Endothelial cell of umbilical vein (primary cell): Measurements from ENCODE around the gene POLR1C. TPM values are rescaled to one million over a fixed set of nuclear protein-coding genes. Genes with fewer than 3 reads are reported as not detected.

Experiments
- BruUV-seq: library from RNA; stranded (reverse); fragments of 400-500 nt; replicated peaks from 2 replicates; lab custom pipeline; 2021; lab: Mats Ljungman, UMichigan
- CTCF ChIA-PET: fragments of 300-600, 350-600 bp; sonication (Branson Sonifier 250); formaldehyde crosslinking; loops from one replicate; lab custom pipeline; 2021; ENCODE audit warnings: antibody characterized with exemption, inconsistent platforms; lab: Charles Lee
- POLR2A ChIA-PET: fragments of 300-600, 350-600 bp; sonication (Branson Sonifier 250); formaldehyde crosslinking; loops from one replicate; lab custom pipeline; 2021; ENCODE audit warnings: antibody characterized with exemption, inconsistent platforms; lab: Charles Lee
- DNase-seq: peaks from one replicate; pipeline ENCODE4 v3.0.0-alpha.2; 2011; ENCODE audit warnings: low read depth, low spot score
- FAIRE-seq: peaks from 2 replicates; lab custom pipeline; 2011; peaks lifted over from hg19 to GRCh38; lab: Jason Lieb, UNC
- H2AFZ ChIP-seq: 2 replicates; pipeline ENCODE4 v1.6.0; 2012; ENCODE audit warnings: low read depth, low read length, control low read depth, inconsistent platforms
- H3K27ac ChIP-seq: 2 replicates; pipeline ENCODE4 v1.5.1; 2011; ENCODE audit warnings: low read depth, mild to moderate bottlenecking, control low read depth, low read length, moderate library complexity; ENCODE audit not compliant: insufficient read depth
- H3K27me3 ChIP-seq, 2 experiments: 2 replicates each; pipeline versions ENCODE4 v1.6.0 to v1.6.1; 2011; ENCODE audit warnings: low read length in 2 of 2, mixed read lengths in 1 of 2; ENCODE audit not compliant: control insufficient read depth in 2 of 2, insufficient read depth in 2 of 2
- H3K36me3 ChIP-seq, 2 experiments: 2 replicates in 1 of 2; 3 replicates in 1 of 2; pipeline ENCODE4 v1.5.1; 2011; ENCODE audit warnings: low read length in 2 of 2, mild to moderate bottlenecking in 1 of 2, moderate library complexity in 1 of 2; ENCODE audit not compliant: control insufficient read depth in 2 of 2, insufficient read depth in 2 of 2; ENCODE audit errors: extremely low read depth in 1 of 2
- H3K4me1 ChIP-seq: 3 replicates; pipeline ENCODE4 v1.5.1; 2011; ENCODE audit warnings: mild to moderate bottlenecking, low read length; ENCODE audit not compliant: control insufficient read depth, insufficient read depth; ENCODE audit errors: extremely low read depth
- H3K4me2 ChIP-seq: 2 replicates; pipeline ENCODE4 v1.6.1; 2011; ENCODE audit warnings: low read length, control low read depth, mixed read lengths; ENCODE audit not compliant: insufficient read depth
- H3K4me3 ChIP-seq, 3 experiments: fragments of 200-600 bp in 1 of 3; sonication (generic), shearing (Covaris generic) in 1 of 3; replicated peaks in 1 of 3; 2 replicates each; pipeline ENCODE4 v1.5.1; 2011 to 2016; ENCODE audit warnings: control low read depth in 3 of 3, low read length in 3 of 3, mild to moderate bottlenecking in 2 of 3, inconsistent platforms in 1 of 3, low read depth in 1 of 3, moderate library complexity in 1 of 3; ENCODE audit not compliant: insufficient read depth in 1 of 3
- H3K79me2 ChIP-seq: 2 replicates; pipeline ENCODE4 v1.6.0; 2012; ENCODE audit warnings: low read length, inconsistent platforms; ENCODE audit not compliant: control insufficient read depth, insufficient read depth
- H3K9ac ChIP-seq: replicated peaks from 2 replicates; pipeline ENCODE3; 2011; ENCODE audit warnings: low read length, control low read depth; ENCODE audit not compliant: insufficient read depth; ENCODE audit errors: extremely low read depth
- H3K9me1 ChIP-seq: replicated peaks from 3 replicates; pipeline ENCODE4 v1.6.0; 2011; ENCODE audit warnings: mild to moderate bottlenecking, low read length; ENCODE audit not compliant: control insufficient read depth, insufficient read depth; ENCODE audit errors: extremely low read depth
- H3K9me3 ChIP-seq: replicated peaks from 2 replicates; pipeline ENCODE4 v1.5.1; 2012; ENCODE audit warnings: low read length, inconsistent platforms; ENCODE audit not compliant: control insufficient read depth, insufficient read depth
- H4K20me1 ChIP-seq: replicated peaks from 2 replicates; pipeline ENCODE3; 2011; ENCODE audit warnings: mild to moderate bottlenecking, low read length; ENCODE audit not compliant: control insufficient read depth, insufficient read depth; ENCODE audit errors: extremely low read depth
- CTCF ChIP-seq, 2 donors: IDR thresholded peaks; 1 replicate in 1 of 2; 2 replicates in 1 of 2; pipeline ENCODE4 v1.5.1; 2011; ENCODE audit warnings: low read length in 2 of 2, mild to moderate bottlenecking in 2 of 2, moderate library complexity in 2 of 2, control low read depth in 1 of 2, inconsistent platforms in 1 of 2, low read depth in 1 of 2; ENCODE audit not compliant: insufficient read depth in 1 of 2; ENCODE audit errors: extremely low read depth in 1 of 2
- FOS ChIP-seq: IDR thresholded peaks from 2 replicates; pipeline ENCODE4 v1.6.1; 2011; ENCODE audit warnings: mild to moderate bottlenecking, low read length, moderate library complexity, borderline replicate concordance; ENCODE audit not compliant: insufficient read depth
- POLR2A ChIP-seq: IDR thresholded peaks from 2 replicates; pipeline ENCODE4 v1.6.1; 2012; ENCODE audit warnings: low read depth, mild to moderate bottlenecking, control low read depth, low read length
- POLR2AphosphoS5 ChIP-seq: IDR thresholded peaks from 2 replicates; pipeline ENCODE4 v1.6.1; 2012; ENCODE audit warnings: low read depth, mild to moderate bottlenecking, control low read depth, low read length, moderate library complexity; ENCODE audit not compliant: insufficient read depth
- dilution Hi-C: fragments of 300-500 bp; cut with MboI; formaldehyde crosslinking; loops from one replicate; pipeline ENCODE4 v1.15.0; 2019; ENCODE audit warnings: low sequenced_read_pairs; ENCODE audit not compliant: extremely low pct_ligation_motif_present
- intact Hi-C: fragments of 100-400 bp; cut with micrococcal nuclease; formaldehyde crosslinking; loops from one replicate; pipeline ENCODE4 v1.10.0; 2022
- polyA plus RNA-seq, 4 experiments: library from polyadenylated mRNA; depleted of rRNA in 3 of 4; stranded (reverse) in 3 of 4; unstranded in 1 of 4; fragments of >200 nt; gene quantifications; 2 replicates each; pipeline versions ENCODE4 v1.2.1 to v1.2.3, GENCODE V29; 2011 to 2012; ENCODE audit warnings: missing spikeins in 1 of 4
- total RNA-seq: library from RNA; stranded (reverse); gene quantifications from 2 replicates; pipeline ENCODE4 v1.2.3, GENCODE V29; 2021
- TF ChIP-seq, protein P1 (sequence below): IDR thresholded peaks from 2 replicates; pipeline ENCODE4 v1.6.1; 2011; ENCODE audit not compliant: insufficient read depth, insufficient read length

POLR1C gene
- total and polyA plus RNA-seq, 2 donors (not counting 3 experiments of a cell fraction or from before 2014, with no cell fraction given), result 39.8 to 46.0 TPM

GRCh38 chr6:43475516-43475915 is 41.4 kb upstream of the POLR1C start:
- Histone ChIP-seq H3K4me2 (no peak overlapping the region), H4K20me1 (no peaks in the 10 kb centered on the region), H3K9me1 (no peaks in the 10 kb centered on the region), H3K4me3 (no peak overlapping the region), H3K9ac (no peak overlapping the region), H3K36me3 (no peaks in the 10 kb centered on the region), H3K4me1 (peaks cover 9% of the 10 kb centered on the region), H3K27me3 (peaks cover 0 to 3% of the 10 kb centered on the region in 2 experiments), H2AFZ (no peak overlapping the region), H3K27ac (no peak overlapping the region), H3K79me2 (peaks cover 14% of the 10 kb centered on the region), H3K9me3 (no peaks in the 10 kb centered on the region)
- no peak for DNase-seq
- no peak for FAIRE-seq
- ChIA-PET CTCF (interaction anchor here (1.2 to 1.6 kb wide), 3 partner anchors 16 to 30 kb away, joined by 3 to 4 read pairs (median 3); no protein-coding TSS in a partner anchor), POLR2A (interaction anchor here (0.6 kb wide), 1 partner anchor 21 kb away, joined by 3 read pairs; no protein-coding TSS in a partner anchor)
- intact Hi-C loops, result no loop called here
- TF ChIP-seq CTCF (IDR thresholded peaks at IDR 0.05; ENCODE audit: extremely low read depth in 1 of 2, insufficient read depth in 1 of 2, low read depth in 1 of 2, low read length in 2 of 2) (no peak), FOS (no peak), POLR2A (no peak), POLR2AphosphoS5 (no peak)
- TF ChIP-seq, protein P1, sequence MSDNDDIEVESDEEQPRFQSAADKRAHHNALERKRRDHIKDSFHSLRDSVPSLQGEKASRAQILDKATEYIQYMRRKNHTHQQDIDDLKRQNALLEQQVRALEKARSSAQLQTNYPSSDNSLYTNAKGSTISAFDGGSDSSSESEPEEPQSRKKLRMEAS, result no peak
- dilution Hi-C loops, result no loop called here
- no TSS peak for BruUV-seq
